KBM-7 (cell line): ENCODE data around the gene COMMD10.

ENCODE experiments used
- DNase-seq: peaks from one replicate; pipeline ENCODE4 v3.0.0-alpha.2; 2015
- in situ Hi-C: fragments of 300-500 bp; cut with MboI; formaldehyde crosslinking; loops from 2 replicates; pipeline ENCODE4 v1.14.3; 2020; ENCODE audit warnings: low sequenced_read_pairs, low pct_unique_long_range_greater_than_20kb, mixed read lengths

Gene COMMD10

GRCh38 chr5:116273448-116274242 lies 188.8 kb downstream of the COMMD10 start:
- no peak for DNase-seq
- in situ Hi-C loops, result no loop called here

GRCh38 chr5:116274251-116274650 lies 189.4 kb downstream of the COMMD10 start:
- in situ Hi-C loops, result no loop called here
- DNase-seq, result no peak

- no peak for DNase-seq
- in situ Hi-C loops, result no loop called here
Measured at GRCh38 chr5:116275282-116275681, 190.5 kb downstream of the COMMD10 start.

- in situ Hi-C loops, result no loop called here
Measured at GRCh38 chr5:116276952-116277351, 192.1 kb downstream of the COMMD10 start.

GRCh38 chr5:116280149-116280803 lies 195.5 kb downstream of the COMMD10 start:
- in situ Hi-C loops, result no loop called here
- DNase-seq, result no peak

More at GRCh38 chr5:116276952-116277351, 192.1 kb downstream of the COMMD10 start:
- DNase-seq, result no peak

- no peak for DNase-seq
Measured at GRCh38 chr5:116281309-116281708, 196.5 kb downstream of the COMMD10 start.

GRCh38 chr5:116288524-116288923 lies 203.7 kb downstream of the COMMD10 start:
- in situ Hi-C loops, result no loop called here
- DNase-seq, result peak; percentile 9

More at GRCh38 chr5:116281309-116281708, 196.5 kb downstream of the COMMD10 start:
- in situ Hi-C loops, result no loop called here

- DNase-seq, result no peak
- in situ Hi-C loops, result no loop called here
Measured at GRCh38 chr5:116289276-116289675, 204.5 kb downstream of the COMMD10 start.

GRCh38 chr5:116291271-116291670 lies 206.4 kb downstream of the COMMD10 start:
- in situ Hi-C loops, result no loop called here
- DNase-seq, result no peak

GRCh38 chr5:116292321-116292720 lies 207.5 kb downstream of the COMMD10 start:
- no peak for DNase-seq
- in situ Hi-C loops, result no loop called here

GRCh38 chr5:116296335-116297072 lies 211.7 kb downstream of the COMMD10 start:
- DNase-seq, result no peak
- in situ Hi-C loops, result no loop called here

GRCh38 chr5:116297296-116297814 lies 212.5 kb downstream of the COMMD10 start:
- in situ Hi-C loops, result no loop called here
- no peak for DNase-seq

GRCh38 chr5:116299746-116300640 lies 215.2 kb downstream of the COMMD10 start:
- DNase-seq, result no peak
- in situ Hi-C loops, result no loop called here

GRCh38 chr5:116301110-116301509 lies 216.3 kb downstream of the COMMD10 start:
- in situ Hi-C loops, result no loop called here
- DNase-seq, result no peak

GRCh38 chr5:116303340-116303739 lies 218.5 kb downstream of the COMMD10 start:
- in situ Hi-C loops, result no loop called here
- no peak for DNase-seq

GRCh38 chr5:116303810-116304209 lies 219.0 kb downstream of the COMMD10 start:
- in situ Hi-C loops, result no loop called here
- no peak for DNase-seq

- in situ Hi-C loops, result no loop called here
- DNase-seq, result no peak
Measured at GRCh38 chr5:116305899-116306298, 221.1 kb downstream of the COMMD10 start.

- in situ Hi-C loops, result no loop called here
- DNase-seq, result no peak
Measured at GRCh38 chr5:116306846-116307245, 222.0 kb downstream of the COMMD10 start.

GRCh38 chr5:116308391-116308790 lies 223.6 kb downstream of the COMMD10 start:
- in situ Hi-C loops, result no loop called here
- DNase-seq, result no peak
